ENCODE measurements around the gene CNNM4. TPM values are rescaled to one million over a fixed set of nuclear protein-coding genes. Genes with fewer than 3 reads are reported as not detected.

The CNNM4 gene
- total RNA-seq, 1 experiment from 2014 or later: 4.3 TPM

DNA sequence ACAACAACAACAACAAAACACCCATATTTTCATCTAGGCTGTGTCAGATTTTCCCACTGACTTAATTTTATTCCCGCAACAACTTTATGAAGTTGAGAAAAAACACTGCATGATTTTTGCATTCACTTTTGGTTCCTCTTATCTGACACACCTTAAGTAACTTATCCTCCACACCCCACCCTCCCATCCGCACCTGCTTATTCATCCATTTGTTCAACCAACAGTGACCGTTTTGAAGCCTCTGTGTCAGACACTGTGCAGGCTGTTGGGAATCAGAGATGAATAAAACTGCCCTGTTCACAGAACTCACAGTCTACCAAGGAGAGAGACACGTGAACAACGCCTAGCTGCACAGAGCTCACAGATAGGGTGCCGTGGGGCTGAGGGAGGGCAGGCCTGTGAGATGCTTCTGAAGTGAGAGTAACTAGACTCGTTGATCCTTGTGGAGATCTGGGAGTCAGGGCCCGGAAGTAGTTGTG is 7.4 kb downstream of the CNNM4 start:
- Histone ChIP-seq H3K36me3 (no peaks in the 10 kb centered on the region), H3K4me1 (0 out of 2 replicates have a peak, but pooled peaks cover 3% of the 10 kb centered on the region), H3K9me3 (replicated peaks) (no peaks in the 10 kb centered on the region), H3K27ac (no peak overlapping the region), H3K4me3 (no peak overlapping the region), H3K27me3 (no peaks in the 10 kb centered on the region)
- no peak for DNase-seq

DNA sequence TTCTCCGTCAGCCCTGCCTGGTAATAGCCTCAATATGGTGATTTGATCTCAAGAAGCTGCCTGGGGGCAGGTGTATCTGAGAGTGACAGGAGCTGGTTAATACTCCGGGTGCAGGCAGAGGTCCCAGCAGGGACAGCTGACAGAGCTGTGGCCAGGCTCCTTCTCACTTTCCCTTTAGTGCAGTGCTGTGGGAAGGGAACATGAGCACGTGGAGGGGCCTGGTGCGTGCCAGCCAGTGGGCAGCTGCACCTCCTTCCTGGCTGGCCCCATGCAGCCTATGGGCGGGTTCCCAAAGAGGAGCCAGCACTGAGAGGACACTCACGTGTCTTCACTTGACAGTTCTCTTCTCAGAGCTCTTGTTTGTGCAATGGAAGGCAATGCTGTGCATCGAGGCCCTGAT is 9.1 kb downstream of the CNNM4 start:
- Histone ChIP-seq H3K4me3 (no peak overlapping the region), H3K36me3 (no peaks in the 10 kb centered on the region), H3K27ac (no peak overlapping the region), H3K9me3 (replicated peaks) (no peaks in the 10 kb centered on the region), H3K4me1 (no peaks in the 10 kb centered on the region), H3K27me3 (no peaks in the 10 kb centered on the region)
- DNase-seq: peak; percentile 70 to 73

DNA sequence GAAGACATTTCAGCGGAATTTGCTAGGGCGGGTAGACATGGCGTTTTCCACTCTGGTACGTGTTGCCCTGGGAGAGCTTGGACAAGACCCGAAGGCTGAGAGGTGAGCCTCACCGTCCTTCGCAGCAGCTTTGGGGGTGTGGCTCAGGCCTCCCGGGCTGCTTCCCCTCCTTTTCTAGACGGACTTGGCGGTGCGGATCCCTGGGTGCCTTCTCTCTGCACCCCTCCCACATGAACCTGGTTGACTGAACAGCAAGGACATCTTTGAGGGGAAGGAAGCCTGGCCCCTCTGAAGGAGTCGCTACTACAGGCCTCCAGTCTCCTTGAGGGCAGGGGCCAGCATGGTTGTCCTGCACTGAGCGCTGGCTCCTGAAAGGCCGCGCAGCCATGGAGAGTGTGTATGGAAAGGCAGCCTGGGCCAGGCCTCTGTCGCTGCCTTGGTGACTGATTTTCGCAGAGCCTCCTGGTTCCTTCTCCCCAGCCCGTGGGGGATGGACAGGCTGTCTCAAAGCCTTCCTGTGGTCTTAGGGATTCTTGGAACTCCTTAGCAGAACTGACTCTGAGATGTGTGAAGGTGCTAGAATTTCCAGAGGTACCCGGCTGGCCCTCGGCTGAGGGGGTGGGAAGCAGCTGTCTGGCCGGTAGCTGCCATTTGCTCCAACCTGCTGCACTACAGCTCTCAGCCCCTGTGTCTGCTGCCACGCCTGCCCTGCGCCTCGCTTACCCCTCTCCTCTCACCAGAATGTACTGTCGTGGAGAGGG is 9.9 kb downstream of the CNNM4 start:
- Histone ChIP-seq H3K4me1 (no peaks in the 10 kb centered on the region), H3K36me3 (no peaks in the 10 kb centered on the region), H3K9me3 (replicated peaks) (no peaks in the 10 kb centered on the region), H3K4me3 (no peak overlapping the region), H3K27me3 (no peaks in the 10 kb centered on the region), H3K27ac (no peak overlapping the region)
- no peak for DNase-seq

DNA sequence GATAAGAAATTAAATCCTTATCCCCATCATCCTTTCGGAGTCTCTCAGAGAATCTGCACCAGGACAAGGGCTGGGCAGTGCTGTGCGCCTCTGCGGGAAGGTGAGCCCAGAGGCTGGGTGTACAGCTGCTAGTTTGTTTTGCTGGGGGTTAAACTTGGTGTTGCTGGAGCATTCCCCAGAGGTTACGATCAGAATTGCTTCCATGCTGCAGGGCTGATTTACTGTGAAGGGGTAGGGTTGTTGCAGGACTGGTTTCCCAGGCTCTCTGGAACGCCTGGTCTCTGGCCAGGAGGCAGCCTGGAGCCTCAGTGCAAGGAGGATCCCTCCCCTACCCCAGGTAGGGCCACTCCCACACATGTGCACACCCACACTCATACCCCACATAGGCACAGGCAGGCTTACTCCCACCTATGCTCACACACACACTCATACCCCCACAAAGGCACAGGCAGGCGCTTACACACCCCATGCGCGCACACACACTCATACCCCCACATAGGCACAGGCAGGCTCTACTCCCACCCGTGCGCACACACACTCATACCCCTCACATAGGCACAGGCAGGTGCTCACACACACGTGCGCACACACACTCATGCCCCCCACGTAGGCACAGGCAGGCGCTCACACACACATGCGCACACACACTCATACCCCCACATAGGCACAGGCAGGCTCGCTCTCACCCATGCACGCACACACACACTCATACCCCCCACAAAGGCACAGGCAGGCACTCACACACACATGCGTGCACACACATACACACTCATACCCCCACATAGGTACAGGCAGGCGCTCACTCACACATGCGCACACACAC is 11.3 kb downstream of the CNNM4 start:
- Histone ChIP-seq H3K27ac (no peak overlapping the region), H3K4me1 (no peaks in the 10 kb centered on the region)

DNA sequence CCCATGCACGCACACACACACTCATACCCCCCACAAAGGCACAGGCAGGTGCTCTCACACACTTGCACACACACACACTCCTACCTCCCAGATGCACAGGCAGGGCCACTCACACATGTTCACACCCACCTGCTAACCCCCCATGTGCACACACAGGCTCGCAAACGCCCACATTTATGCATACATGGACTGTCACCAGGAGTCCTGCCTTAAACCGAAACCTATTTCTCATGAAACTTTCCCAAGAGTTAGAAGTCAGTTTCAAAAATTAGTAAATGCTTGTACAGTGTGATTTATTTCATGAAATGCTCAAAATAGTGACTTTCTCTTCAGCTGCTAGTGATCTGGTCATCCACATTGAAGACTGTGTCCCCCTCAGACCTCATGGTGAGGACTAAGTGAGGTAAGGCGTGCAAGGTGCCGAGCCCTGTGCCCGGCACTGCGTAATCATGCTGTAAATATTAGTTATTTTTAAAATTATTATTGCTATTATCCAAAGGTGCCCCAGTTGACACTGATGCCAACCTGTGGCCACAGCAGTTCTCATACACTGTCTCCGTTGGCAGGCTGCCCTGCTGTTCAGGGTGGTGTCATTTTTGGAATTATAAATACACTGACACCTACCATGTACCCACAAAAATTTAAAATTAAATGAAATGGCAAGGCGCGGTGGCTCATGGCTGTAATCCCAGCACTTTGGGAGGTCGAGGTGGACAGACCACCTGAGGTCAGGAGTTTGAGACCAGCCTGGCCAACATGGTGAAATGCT is 12.4 kb downstream of the CNNM4 start:
- no peak for DNase-seq
- Histone ChIP-seq H3K27ac (no peak overlapping the region), H3K27me3 (no peaks in the 10 kb centered on the region), H3K36me3 (no peaks in the 10 kb centered on the region), H3K9me3 (replicated peaks) (no peaks in the 10 kb centered on the region), H3K4me3 (no peak overlapping the region), H3K4me1 (no peaks in the 10 kb centered on the region)

More for the DNA sequence above, 11.3 kb downstream of the CNNM4 start:
- Histone ChIP-seq H3K36me3 (no peaks in the 10 kb centered on the region), H3K9me3 (replicated peaks) (no peaks in the 10 kb centered on the region), H3K4me3 (no peak overlapping the region), H3K27me3 (no peaks in the 10 kb centered on the region)
- DNase-seq: no peak

DNA sequence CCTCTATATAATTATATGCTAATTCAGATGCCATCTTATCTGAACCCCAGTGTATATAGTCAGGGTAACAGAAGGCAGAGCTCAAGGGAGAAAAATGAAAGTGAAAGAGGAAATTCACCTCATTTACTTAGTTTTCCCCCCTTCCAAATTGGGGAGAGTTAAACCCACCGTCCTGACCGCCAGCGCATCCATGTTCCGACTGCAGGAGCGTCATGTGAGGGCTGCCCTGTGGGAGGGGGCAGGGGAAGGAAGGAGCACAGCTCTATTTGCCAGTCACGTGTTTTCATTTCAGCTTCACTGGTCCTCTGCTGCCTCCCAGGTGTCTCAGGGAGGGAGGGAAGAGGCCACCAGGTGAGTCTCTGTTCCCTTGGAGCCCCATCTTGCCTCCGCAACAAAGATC is 13.2 kb downstream of the CNNM4 start:
- no peak overlapping the region for H3K27ac ChIP-seq
- no peaks in the 10 kb centered on the region for H3K4me1 ChIP-seq
- no peaks in the 10 kb centered on the region for H3K36me3 ChIP-seq
- H3K27me3 ChIP-seq: no peaks in the 10 kb centered on the region
- DNase-seq: no peak
- H3K9me3 ChIP-seq (replicated peaks): no peaks in the 10 kb centered on the region
- no peak overlapping the region for H3K4me3 ChIP-seq

DNA sequence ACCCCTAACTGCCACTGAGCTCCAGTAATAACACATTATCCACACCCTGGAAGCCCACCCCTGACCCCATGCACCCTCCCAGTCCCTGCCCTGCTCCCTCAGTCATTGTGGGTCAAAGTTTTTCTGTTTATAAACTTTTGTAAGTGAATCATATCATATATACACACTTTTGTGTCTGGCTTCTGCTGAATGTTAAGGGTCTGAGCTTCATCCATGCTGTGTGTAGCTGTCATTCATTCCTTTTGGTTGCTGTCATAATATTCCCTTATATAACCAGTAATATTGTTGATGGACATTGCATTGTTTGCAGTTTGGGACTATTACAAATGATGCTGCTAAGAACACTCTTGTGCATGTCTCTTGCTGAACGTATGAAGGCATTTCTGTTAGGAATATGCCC is 14.5 kb downstream of the CNNM4 start:
- Histone ChIP-seq H3K27ac (no peak overlapping the region), H3K4me1 (no peaks in the 10 kb centered on the region), H3K4me3 (no peak overlapping the region), H3K9me3 (replicated peaks) (no peaks in the 10 kb centered on the region), H3K36me3 (no peaks in the 10 kb centered on the region), H3K27me3 (no peaks in the 10 kb centered on the region)
- no peak for DNase-seq

DNA sequence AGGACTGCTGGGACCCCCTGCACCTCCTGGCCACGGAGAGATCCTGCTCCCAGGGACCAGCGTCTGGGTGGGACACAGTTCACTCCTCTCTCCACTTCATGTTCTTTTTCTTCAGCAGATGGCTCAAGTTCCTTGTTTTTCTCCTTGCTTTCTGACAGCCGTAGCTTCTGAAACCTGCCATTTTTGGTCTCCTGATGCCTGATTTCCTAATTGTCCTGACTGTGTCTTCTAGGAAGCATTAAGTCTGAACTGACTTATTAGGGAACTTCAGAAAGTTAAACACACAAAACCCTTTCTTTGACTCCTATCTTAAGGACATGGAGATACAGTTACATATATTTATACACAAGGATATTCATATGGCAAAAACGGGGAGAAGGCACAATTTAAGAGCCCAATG is 22.7 kb downstream of the CNNM4 start:
- H3K4me3 ChIP-seq: no peak overlapping the region

DNA sequence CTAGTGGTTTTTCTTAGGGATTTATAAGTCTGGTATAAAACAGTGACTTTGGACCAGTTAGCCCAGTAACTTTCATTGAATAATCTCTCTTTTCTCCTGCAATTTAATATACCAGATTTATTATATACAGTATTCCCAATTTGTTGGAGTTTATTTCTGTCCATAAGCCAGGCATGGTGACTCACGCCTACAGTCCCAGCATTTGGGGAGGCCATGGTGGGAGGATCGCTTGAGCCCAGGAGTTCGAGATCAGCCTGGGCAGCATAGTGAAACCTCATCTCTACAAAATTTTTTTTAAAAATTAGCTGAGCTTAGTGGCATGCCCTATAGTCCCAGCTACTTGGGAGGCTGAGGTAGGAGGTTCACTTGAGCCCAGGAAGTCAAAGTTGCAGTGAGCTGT is 26.7 kb downstream of the CNNM4 start:
- Histone ChIP-seq H3K4me3 (no peak overlapping the region), H3K4me1 (peaks cover 7% of the 10 kb centered on the region), H3K36me3 (no peaks in the 10 kb centered on the region), H3K9me3 (replicated peaks) (no peaks in the 10 kb centered on the region), H3K27ac (no peak overlapping the region), H3K27me3 (no peaks in the 10 kb centered on the region)
- DNase-seq: no peak

More for the DNA sequence above, 22.7 kb downstream of the CNNM4 start:
- H3K27ac ChIP-seq: no peak overlapping the region
- H3K36me3 ChIP-seq: no peaks in the 10 kb centered on the region
- no peak for DNase-seq
- H3K27me3 ChIP-seq: no peaks in the 10 kb centered on the region
- peaks cover 2% of the 10 kb centered on the region for H3K4me1 ChIP-seq
- no peaks in the 10 kb centered on the region for H3K9me3 ChIP-seq (replicated peaks)

DNA sequence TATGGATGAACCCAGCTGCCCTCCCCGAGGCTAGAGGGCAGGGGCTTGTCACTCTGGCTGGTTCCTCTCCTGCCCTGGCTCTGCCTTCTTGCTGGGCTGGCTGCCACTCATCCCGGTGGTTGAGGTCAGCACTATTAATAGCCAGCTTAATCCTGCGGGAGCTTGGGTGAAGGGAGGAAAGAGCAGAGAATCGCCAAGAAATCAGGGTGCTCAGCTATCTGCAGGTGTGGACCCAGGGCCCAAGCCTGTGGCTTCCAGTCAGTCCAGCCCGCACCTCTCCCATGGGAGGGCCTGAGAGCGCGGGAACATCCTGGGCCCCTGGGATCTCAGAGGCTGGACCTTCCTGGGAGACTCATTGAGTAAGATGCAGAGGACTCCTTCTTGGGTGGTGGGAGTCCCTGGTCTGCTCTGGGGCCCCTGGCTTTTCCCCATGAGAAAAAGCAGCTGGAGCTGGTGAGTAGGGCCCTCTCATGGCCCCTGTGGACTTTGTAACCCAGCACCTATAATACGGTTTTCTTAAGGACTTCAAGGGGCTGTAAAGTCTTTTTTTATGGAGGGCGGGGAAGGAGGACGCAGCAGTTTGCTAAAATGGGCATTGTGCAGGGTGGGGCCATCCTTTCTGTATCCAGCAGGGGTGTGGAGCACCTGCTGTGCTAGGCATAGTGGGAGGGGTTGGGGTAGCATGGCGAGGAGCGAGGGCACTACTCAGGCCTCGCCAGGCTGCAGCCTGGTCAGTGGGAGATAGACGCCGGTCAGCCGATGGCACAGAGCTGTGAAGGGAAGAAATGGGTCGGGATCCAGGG is 27.9 kb downstream of the CNNM4 start:
- Histone ChIP-seq H3K4me1 (peaks cover 7% of the 10 kb centered on the region), H3K36me3 (no peaks in the 10 kb centered on the region), H3K4me3 (no peak overlapping the region), H3K9me3 (replicated peaks) (no peaks in the 10 kb centered on the region), H3K27ac (no peak overlapping the region), H3K27me3 (no peaks in the 10 kb centered on the region)
- DNase-seq: peak; percentile 49 to 62

DNA sequence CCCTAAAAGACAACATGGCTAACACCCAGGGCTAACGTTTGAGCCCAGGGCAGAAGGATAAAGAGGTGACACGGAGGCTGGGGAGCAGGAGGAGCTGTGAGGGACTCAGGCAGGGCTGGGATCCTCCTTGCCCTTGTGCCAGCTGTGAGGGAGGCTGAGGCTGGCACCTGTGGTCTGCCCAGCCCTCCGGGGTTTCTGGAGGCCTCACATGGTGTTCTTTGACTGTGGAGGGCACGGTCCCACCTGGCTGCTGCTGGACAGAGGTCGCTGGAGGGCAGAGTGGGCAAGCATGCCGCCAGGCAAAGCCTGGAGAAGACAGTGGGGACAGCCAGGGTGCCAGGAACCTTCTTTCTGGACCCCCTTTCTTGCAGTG is 28.5 kb downstream of the CNNM4 start:
- H3K4me1 ChIP-seq: peaks cover 7% of the 10 kb centered on the region
- H3K36me3 ChIP-seq: no peaks in the 10 kb centered on the region
- no peak overlapping the region for H3K4me3 ChIP-seq
- no peaks in the 10 kb centered on the region for H3K9me3 ChIP-seq (replicated peaks)
- DNase-seq: no peak
- H3K27me3 ChIP-seq: no peaks in the 10 kb centered on the region
- H3K27ac ChIP-seq: no peak overlapping the region

DNA sequence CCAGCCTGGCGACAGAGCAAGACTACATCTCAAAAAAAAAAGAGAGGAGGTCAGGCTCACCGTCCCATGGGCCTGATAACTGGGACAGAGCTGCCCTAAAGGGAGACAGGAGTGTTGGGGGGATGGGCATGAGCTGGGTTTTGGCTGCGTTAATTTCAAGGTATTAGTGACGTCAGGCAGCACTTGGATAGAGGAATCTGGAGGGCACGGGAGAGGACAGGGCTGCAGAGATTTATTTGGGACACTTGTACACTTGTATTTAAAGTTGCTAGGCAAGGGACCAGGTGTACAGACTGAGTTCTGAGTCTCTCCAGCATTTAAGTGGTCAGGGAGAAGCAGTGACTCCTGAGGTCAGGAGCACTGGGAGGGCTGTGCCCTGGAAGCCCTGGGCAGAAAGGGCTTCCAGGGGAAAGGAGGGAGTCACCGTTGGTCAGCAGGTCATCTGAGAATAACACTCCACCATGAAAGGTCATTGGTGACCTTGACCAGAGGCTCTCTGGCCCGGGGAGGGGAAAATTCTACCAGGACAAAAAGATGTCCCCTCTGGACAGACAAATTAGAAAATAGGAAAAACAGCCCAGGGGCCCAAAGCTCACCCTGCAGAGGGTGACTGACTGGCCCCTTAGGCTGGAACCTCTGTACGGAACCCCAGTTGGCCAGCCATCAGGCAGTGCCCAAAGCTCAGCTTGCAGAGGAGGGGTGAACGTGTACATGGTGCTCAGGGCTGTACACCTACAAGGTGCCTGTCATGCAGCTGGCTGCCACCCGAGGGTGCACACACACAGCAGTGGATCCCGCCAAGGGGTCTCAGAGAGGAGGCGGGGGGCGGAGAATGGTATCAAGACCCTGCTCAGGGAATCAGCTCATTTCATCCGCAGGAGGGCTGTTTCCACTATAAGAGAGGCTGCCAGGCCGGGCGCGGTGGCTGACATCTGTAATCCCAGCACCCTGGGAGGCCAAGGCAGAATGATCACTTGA is 32.4 kb downstream of the CNNM4 start:
- H3K27ac ChIP-seq: no peak overlapping the region
- H3K9me3 ChIP-seq (replicated peaks): no peaks in the 10 kb centered on the region
- H3K27me3 ChIP-seq: no peaks in the 10 kb centered on the region
- H3K4me1 ChIP-seq: peaks cover 7% of the 10 kb centered on the region
- no peak overlapping the region for H3K4me3 ChIP-seq
- H3K36me3 ChIP-seq: no peaks in the 10 kb centered on the region
- no peak for DNase-seq

DNA sequence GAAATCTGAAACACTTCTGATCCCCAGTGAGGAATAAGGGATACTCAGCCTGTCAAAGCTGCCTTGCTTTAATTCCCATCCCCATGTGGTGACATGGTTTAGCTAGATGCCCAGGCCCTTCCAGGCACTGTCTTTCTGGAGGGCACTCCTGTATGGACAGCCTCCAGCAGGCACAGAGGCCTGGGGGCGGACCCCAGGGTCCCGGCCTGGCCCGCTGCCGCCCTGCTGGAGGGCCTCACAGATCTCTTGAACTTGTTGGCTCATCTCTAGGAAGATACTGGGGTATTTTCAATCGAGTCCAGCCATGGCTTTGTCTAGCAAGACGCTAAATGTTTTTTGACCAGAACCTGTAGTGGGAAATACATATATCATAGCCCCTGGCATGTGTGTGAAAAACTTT is 34.4 kb downstream of the CNNM4 start:
- Histone ChIP-seq H3K4me3 (no peak overlapping the region), H3K9me3 (replicated peaks) (no peaks in the 10 kb centered on the region), H3K36me3 (no peaks in the 10 kb centered on the region), H3K27me3 (no peaks in the 10 kb centered on the region), H3K27ac (no peak overlapping the region), H3K4me1 (no peaks in the 10 kb centered on the region)
- DNase-seq: no peak

Measured in SJCRH30 (cell line).